Epithelial cell of proximal tubule (primary cell): ENCODE results near the gene NCKAP5L. TPM values are rescaled to one million over a fixed set of nuclear protein-coding genes. Genes with fewer than 3 reads are reported as not detected.

Experiments used
- DNase-seq: peaks from one replicate; pipeline ENCODE4 v3.0.0-alpha.2; 2011; ENCODE audit warnings: low read depth
- H3K4me3 ChIP-seq: 2 replicates; pipeline ENCODE4 v1.5.1; 2011; ENCODE audit warnings: low read depth, mild to moderate bottlenecking, low read length
- total RNA-seq: library from RNA; depleted of rRNA; stranded (reverse); fragments of >200 nt; gene quantifications from 2 replicates; pipeline ENCODE4 v1.2.3, GENCODE V29; 2015
- TF ChIP-seq, protein P1 (sequence below): conservative IDR thresholded peaks from 2 replicates; pipeline ENCODE4 v1.5.1; 2012; ENCODE audit warnings: low read depth, mild to moderate bottlenecking, low read length

The NCKAP5L gene
- total RNA-seq, 1 donor from 2014 or later = 8.4 TPM

DNA sequence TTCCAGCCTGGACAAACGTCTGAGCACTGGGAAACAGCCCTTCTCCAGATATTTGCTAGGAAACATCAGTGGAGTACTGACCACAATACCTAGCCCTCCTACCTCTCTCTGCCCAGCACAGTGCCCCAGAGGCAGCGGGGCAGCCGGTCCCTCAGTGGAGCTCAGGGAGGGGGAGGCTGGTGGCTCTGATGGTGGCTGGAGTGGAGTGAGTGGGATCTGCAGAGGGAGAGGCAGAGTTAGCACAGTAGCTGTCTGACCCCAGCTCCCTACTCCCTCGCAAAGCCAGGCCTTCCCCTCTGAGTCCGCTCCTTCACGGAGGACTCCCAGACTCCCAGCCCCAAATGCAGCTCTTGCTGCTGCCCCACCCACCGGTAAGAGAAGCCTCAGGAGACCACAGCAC, 30.0 kb downstream of the NCKAP5L start:
- TF ChIP-seq, protein P1, sequence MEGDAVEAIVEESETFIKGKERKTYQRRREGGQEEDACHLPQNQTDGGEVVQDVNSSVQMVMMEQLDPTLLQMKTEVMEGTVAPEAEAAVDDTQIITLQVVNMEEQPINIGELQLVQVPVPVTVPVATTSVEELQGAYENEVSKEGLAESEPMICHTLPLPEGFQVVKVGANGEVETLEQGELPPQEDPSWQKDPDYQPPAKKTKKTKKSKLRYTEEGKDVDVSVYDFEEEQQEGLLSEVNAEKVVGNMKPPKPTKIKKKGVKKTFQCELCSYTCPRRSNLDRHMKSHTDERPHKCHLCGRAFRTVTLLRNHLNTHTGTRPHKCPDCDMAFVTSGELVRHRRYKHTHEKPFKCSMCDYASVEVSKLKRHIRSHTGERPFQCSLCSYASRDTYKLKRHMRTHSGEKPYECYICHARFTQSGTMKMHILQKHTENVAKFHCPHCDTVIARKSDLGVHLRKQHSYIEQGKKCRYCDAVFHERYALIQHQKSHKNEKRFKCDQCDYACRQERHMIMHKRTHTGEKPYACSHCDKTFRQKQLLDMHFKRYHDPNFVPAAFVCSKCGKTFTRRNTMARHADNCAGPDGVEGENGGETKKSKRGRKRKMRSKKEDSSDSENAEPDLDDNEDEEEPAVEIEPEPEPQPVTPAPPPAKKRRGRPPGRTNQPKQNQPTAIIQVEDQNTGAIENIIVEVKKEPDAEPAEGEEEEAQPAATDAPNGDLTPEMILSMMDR = no peak
- no peak overlapping the region for H3K4me3 ChIP-seq
- no peak for DNase-seq

DNA sequence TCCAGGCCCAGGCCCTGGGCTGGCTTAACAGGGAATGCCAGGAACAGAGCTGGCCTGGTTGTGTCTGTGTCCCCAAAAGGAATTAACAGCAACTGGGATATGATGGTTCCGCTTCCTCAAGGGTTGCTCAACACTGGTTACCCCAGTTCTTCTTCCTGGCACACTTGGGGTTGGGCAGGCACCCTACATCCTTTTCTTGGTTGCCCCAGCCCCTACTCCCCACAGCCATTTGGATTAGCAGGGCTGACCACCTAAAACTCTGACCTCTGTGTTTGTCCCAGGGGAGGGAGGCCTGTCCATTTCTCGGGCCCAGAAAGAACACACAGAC, 30.8 kb downstream of the NCKAP5L start:
- H3K4me3 ChIP-seq = no peak overlapping the region
- no peak for DNase-seq
- TF ChIP-seq, protein P1 = no peak

DNA sequence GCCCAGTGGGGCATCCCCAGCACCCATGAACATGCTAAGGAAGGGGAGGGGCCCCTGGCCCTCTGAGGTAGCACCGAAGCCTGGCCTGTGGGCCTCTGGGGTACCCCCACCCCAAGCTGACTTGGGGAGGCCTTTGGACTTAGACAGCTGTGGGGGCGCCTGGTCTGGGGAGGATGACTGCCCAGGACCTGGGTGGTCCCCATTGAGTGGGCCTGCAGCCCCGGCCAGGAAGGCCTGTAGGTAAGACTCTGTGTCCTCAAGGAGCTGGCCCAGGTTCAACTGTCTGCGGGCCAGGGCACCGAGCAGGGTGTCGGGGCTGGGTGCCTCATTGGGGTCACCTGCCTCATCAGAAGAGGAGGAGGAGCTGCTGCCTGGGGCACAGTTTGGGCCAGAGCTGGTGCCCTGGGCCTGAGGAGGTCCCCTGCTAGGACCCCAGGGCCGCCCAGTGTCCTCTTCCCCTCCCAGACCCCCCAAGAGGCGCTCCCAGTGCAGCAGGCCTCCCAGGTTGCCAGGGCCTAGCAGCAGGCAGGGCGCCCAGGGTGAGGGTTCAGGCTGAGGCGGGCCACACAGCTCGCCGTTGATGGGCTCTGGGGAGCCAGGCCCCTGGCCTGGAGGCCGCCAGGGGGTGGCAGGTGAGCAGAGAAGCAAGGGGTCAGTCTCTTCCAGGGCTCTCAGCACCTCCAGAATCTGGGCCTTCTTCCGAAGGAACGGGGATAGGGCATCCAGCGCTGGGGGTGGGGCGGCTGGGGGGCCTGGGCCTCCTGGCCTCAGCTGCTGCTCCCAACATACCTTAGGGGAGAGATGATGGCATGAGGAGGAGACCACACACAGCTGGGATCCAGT, 31.4 kb downstream of the NCKAP5L start:
- TF ChIP-seq, protein P1 = no peak

DNA sequence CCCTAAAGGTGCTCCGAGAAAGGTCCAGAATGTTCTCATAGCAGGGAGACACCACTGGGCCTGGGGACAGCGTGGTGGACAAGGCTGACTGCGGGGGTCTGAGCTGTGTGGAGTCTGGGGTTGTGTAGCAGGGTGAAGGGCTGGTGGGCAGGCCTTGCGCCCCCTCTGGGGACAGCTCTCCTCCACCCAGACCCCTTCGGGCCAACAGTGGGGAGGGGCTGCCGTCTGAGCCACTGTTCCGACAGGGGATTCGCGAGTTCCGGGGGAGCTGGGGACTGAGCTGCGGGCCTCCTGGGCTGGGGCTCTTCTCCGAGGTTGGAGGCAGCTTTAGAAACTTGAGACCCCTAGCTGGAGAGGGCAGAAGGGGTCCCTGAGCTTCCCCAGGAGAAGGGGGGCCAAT, 32.1 kb downstream of the NCKAP5L start:
- DNase-seq = no peak
- H3K4me3 ChIP-seq = no peak overlapping the region
- TF ChIP-seq, protein P1 = no peak

More for the DNA sequence above, 31.4 kb downstream of the NCKAP5L start:
- H3K4me3 ChIP-seq = no peak overlapping the region
- DNase-seq = no peak

DNA sequence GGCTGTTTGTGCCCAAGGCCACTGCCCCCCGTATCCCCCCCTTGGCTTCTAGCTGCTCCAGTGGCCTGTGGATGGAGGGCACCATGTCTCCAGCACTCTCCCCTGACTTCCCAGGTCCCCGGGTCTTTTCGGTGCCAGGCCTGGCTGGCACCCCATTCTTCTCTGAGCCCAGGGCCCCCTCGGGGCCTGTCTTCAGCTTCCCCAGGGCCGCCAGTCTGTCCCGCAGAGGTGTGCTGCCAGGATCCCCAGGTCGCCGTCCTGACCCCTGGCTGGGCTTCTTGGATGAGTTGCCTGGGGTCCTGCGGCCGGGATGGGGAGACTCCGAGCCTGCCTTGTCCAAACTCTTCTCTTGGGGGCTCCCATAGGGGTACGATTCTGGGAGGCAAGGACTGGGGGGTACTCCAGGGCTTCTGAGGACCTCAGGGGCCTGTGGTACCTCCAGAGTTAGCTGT, 32.5 kb downstream of the NCKAP5L start:
- no peak for DNase-seq
- TF ChIP-seq, protein P1 = no peak
- H3K4me3 ChIP-seq = no peak overlapping the region

DNA sequence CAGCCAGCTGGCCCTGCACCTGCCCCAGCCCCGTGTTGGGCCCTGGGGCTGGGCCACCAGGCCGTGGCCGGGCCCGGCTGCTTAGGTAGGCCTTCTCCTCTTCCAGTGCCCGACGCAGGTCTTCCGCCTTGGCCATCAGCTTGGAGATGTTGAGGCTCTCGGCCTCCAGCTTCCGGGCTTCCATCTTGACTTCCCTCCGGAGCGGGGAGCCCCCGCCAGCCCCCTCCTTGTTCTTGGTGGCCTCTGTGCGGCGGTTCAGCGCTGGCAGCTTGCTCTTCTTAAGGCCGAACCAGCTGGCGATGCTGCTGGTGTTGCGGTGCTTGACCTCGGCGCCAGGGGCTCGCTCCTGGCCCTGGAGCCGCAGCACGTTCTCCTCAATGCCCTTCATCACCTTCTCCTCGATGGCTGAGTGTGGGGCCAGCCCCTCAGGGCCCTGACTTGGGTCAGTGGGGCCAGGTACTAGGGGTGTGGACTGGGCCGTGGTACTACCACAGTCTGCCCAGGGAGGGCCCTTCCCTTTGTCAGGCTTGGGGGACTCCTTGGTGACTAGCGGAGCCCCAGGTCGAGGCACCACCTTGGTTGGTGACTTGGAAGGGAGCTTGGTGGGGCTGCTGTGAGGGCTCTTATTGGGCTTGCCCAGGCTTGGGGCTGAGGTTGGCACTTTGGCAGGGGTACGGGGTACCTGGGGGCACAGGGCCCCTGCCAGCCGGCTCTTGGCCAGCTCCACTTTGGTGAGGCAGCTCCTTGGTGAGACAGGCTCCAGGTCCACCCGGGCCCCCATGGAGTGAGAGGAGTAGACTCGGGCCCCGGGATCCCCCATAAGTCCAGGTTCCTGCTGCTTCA, 33.2 kb downstream of the NCKAP5L start:
- DNase-seq = no peak
- TF ChIP-seq, protein P1 = no peak

More for the DNA sequence above, 33.2 kb downstream of the NCKAP5L start:
- H3K4me3 ChIP-seq = no peak overlapping the region
